Activated CD8-positive, alpha-beta memory T cell treated with anti-CD3 and anti-CD28 coated beads for 4 hours (primary cell): ENCODE data around the gene CBLB.

Experiments
- DNase-seq, 2 donors: peaks; one replicate each; pipeline ENCODE4 v3.0.0-alpha.2; 2020; ENCODE audit warnings: low read depth in 2 of 2

CBLB gene

GRCh38 chr3:105869861-105870755, 1.3 kb upstream of the CBLB start:
- no peak for DNase-seq

- no peak for DNase-seq
Observed at GRCh38 chr3:105869531-105869833, 670 bp upstream of the CBLB start.

- peak in 1 of 2 donors; percentile 13 for DNase-seq
Observed at GRCh38 chr3:105868431-105868741, 426 bp downstream of the CBLB start.

GRCh38 chr3:105867712-105868430, 941 bp downstream of the CBLB start:
- DNase-seq: no peak

GRCh38 chr3:105866656-105867653, 1.9 kb downstream of the CBLB start:
- DNase-seq: no peak

- no peak for DNase-seq
Observed at GRCh38 chr3:105865867-105866350, 2.9 kb downstream of the CBLB start.

- no peak for DNase-seq
Observed at GRCh38 chr3:105865016-105865623, 3.7 kb downstream of the CBLB start.

GRCh38 chr3:105864212-105864611, 4.6 kb downstream of the CBLB start:
- DNase-seq: no peak

- no peak for DNase-seq
Observed at GRCh38 chr3:105863608-105864007, 5.2 kb downstream of the CBLB start.

- DNase-seq: no peak
Observed at GRCh38 chr3:105862217-105862616, 6.6 kb downstream of the CBLB start.

GRCh38 chr3:105860641-105861040, 8.2 kb downstream of the CBLB start:
- no peak for DNase-seq

GRCh38 chr3:105858017-105858416, 10.8 kb downstream of the CBLB start:
- no peak for DNase-seq

- DNase-seq: no peak
Observed at GRCh38 chr3:105857601-105858000, 11.2 kb downstream of the CBLB start.

GRCh38 chr3:105856605-105857004, 12.2 kb downstream of the CBLB start:
- no peak for DNase-seq

- DNase-seq: no peak
Observed at GRCh38 chr3:105853801-105854432, 14.9 kb downstream of the CBLB start.

- DNase-seq: no peak
Observed at GRCh38 chr3:105851582-105851981, 17.2 kb downstream of the CBLB start.

- no peak for DNase-seq
Observed at GRCh38 chr3:105851176-105851575, 17.6 kb downstream of the CBLB start.

GRCh38 chr3:105850593-105850992, 18.2 kb downstream of the CBLB start:
- DNase-seq: no peak

GRCh38 chr3:105848821-105849220, 20.0 kb downstream of the CBLB start:
- DNase-seq: no peak

GRCh38 chr3:105847865-105848264, 20.9 kb downstream of the CBLB start:
- DNase-seq: no peak

GRCh38 chr3:105847452-105847851, 21.4 kb downstream of the CBLB start:
- no peak for DNase-seq
